HUES48 (cell line): ENCODE measurements around the gene GNG4.
"Not testable (repeated sequence)": the region's sequence is repeated elsewhere in the genome, so short reads cannot be mapped to it uniquely, and the experiment has no call there.

Experiments used
- H3K27ac ChIP-seq: one replicate; pipeline ENCODE4 v1.7.0; 2013; ENCODE audit warnings: low read depth, low read length, inconsistent platforms
- H3K27me3 ChIP-seq: 2 replicates; pipeline ENCODE4 v1.6.1; 2013; ENCODE audit warnings: mild to moderate bottlenecking, low read length; ENCODE audit not compliant: control insufficient read depth, insufficient read depth
- H3K36me3 ChIP-seq: 2 replicates; pipeline ENCODE4 v1.6.1; 2013; ENCODE audit warnings: low read length; ENCODE audit not compliant: control insufficient read depth, insufficient read depth
- H3K4me1 ChIP-seq: 2 replicates; pipeline ENCODE4 v1.6.1; 2013; ENCODE audit warnings: mild to moderate bottlenecking, low read length; ENCODE audit not compliant: control insufficient read depth, insufficient read depth
- H3K4me3 ChIP-seq: 2 replicates; pipeline ENCODE4 v1.5.1; 2013; ENCODE audit warnings: mild to moderate bottlenecking, low read depth, low read length
- H3K9ac ChIP-seq: 2 replicates; pipeline ENCODE4 v1.6.1; 2013; ENCODE audit warnings: mild to moderate bottlenecking, low read depth, low read length, moderate library complexity
- H3K9me3 ChIP-seq: 2 replicates; pipeline ENCODE4 v1.6.1; 2013; ENCODE audit warnings: low read length; ENCODE audit not compliant: control insufficient read depth, insufficient read depth

Gene GNG4

GRCh38 chr1:235557495-235557894, 92.1 kb downstream of the GNG4 start:
- Histone ChIP-seq H3K36me3 (no peaks in the 10 kb centered on the region), H3K9me3 (no peaks in the 10 kb centered on the region), H3K4me3 (no peak overlapping the region), H3K27ac (no peak overlapping the region), H3K27me3 (no peaks in the 10 kb centered on the region), H3K9ac (no peak overlapping the region), H3K4me1 (no peaks in the 10 kb centered on the region)

GRCh38 chr1:235556807-235557206, 92.8 kb downstream of the GNG4 start:
- H3K27ac ChIP-seq = no peak overlapping the region
- H3K4me3 ChIP-seq = no peak overlapping the region
- H3K36me3 ChIP-seq = no peaks in the 10 kb centered on the region
- no peak overlapping the region for H3K9ac ChIP-seq
- H3K27me3 ChIP-seq = no peaks in the 10 kb centered on the region
- no peaks in the 10 kb centered on the region for H3K4me1 ChIP-seq
- no peaks in the 10 kb centered on the region for H3K9me3 ChIP-seq

- H3K27me3 ChIP-seq = no peaks in the 10 kb centered on the region
- no peak overlapping the region for H3K9ac ChIP-seq
These were observed 96.5 kb downstream of the GNG4 start for GRCh38 chr1:235553112-235553551.

GRCh38 chr1:235552146-235552716, 97.4 kb downstream of the GNG4 start:
- H3K9me3 ChIP-seq = no peaks in the 10 kb centered on the region
- H3K9ac ChIP-seq = no peak overlapping the region
- H3K4me3 ChIP-seq = no peak overlapping the region
- 0 out of 2 replicates have a peak, but pooled peaks cover under 1% of the 10 kb centered on the region for H3K4me1 ChIP-seq
- H3K27ac ChIP-seq = no peak overlapping the region
- no peaks in the 10 kb centered on the region for H3K36me3 ChIP-seq
- no peaks in the 10 kb centered on the region for H3K27me3 ChIP-seq

More at GRCh38 chr1:235553112-235553551, 96.5 kb downstream of the GNG4 start:
- H3K9me3 ChIP-seq = no peaks in the 10 kb centered on the region
- no peak overlapping the region for H3K4me3 ChIP-seq
- H3K27ac ChIP-seq = no peak overlapping the region
- no peaks in the 10 kb centered on the region for H3K36me3 ChIP-seq
- H3K4me1 ChIP-seq = no peaks in the 10 kb centered on the region

- no peak overlapping the region for H3K9ac ChIP-seq
- H3K27ac ChIP-seq = no peak overlapping the region
- peaks cover 13% of the 10 kb centered on the region for H3K4me1 ChIP-seq
- H3K4me3 ChIP-seq = no peak overlapping the region
- H3K9me3 ChIP-seq = no peaks in the 10 kb centered on the region
- H3K27me3 ChIP-seq = no peaks in the 10 kb centered on the region
- H3K36me3 ChIP-seq = no peaks in the 10 kb centered on the region
These were observed 100.0 kb downstream of the GNG4 start for GRCh38 chr1:235549351-235550139.

- peaks cover 13% of the 10 kb centered on the region for H3K4me1 ChIP-seq
- not testable (repeated sequence) for H3K9me3 ChIP-seq, H3K4me3 ChIP-seq, H3K36me3 ChIP-seq, H3K9ac ChIP-seq, H3K27me3 ChIP-seq
- H3K27ac ChIP-seq = peak overlapping the region; percentile 77
These were observed 103.0 kb downstream of the GNG4 start for GRCh38 chr1:235546369-235547155.

- Histone ChIP-seq H3K4me3 (no peak overlapping the region), H3K9me3 (no peaks in the 10 kb centered on the region), H3K9ac (no peak overlapping the region), H3K36me3 (no peaks in the 10 kb centered on the region), H3K4me1 (peaks cover 13% of the 10 kb centered on the region), H3K27ac (no peak overlapping the region), H3K27me3 (no peaks in the 10 kb centered on the region)
These were observed 104.2 kb downstream of the GNG4 start for GRCh38 chr1:235545292-235545930.

- not testable (repeated sequence) for H3K27ac ChIP-seq, H3K9ac ChIP-seq, H3K9me3 ChIP-seq, H3K27me3 ChIP-seq, H3K4me3 ChIP-seq, H3K36me3 ChIP-seq
- H3K4me1 ChIP-seq = peaks cover 13% of the 10 kb centered on the region
These were observed 106.7 kb downstream of the GNG4 start for GRCh38 chr1:235542845-235543244.

GRCh38 chr1:235533476-235534168, 116.0 kb downstream of the GNG4 start:
- H3K4me1 ChIP-seq = no peaks in the 10 kb centered on the region
- no peaks in the 10 kb centered on the region for H3K27me3 ChIP-seq
- no peak overlapping the region for H3K4me3 ChIP-seq
- no peak overlapping the region for H3K27ac ChIP-seq
- H3K9me3 ChIP-seq = no peaks in the 10 kb centered on the region
- H3K9ac ChIP-seq = no peak overlapping the region
- H3K36me3 ChIP-seq = no peaks in the 10 kb centered on the region

- no peak overlapping the region for H3K27ac ChIP-seq
- no peak overlapping the region for H3K9ac ChIP-seq
- H3K4me3 ChIP-seq = no peak overlapping the region
- no peaks in the 10 kb centered on the region for H3K27me3 ChIP-seq
- no peaks in the 10 kb centered on the region for H3K4me1 ChIP-seq
- no peaks in the 10 kb centered on the region for H3K9me3 ChIP-seq
- no peaks in the 10 kb centered on the region for H3K36me3 ChIP-seq
These were observed 117.2 kb downstream of the GNG4 start for GRCh38 chr1:235532360-235532759.
